Right atrium auricular region (tissue), 2 donors: ENCODE data around the gene TNNT1. TPM values are rescaled to one million over a fixed set of nuclear protein-coding genes. Genes with fewer than 3 reads are reported as not detected.

Experiments
- DNase-seq: peaks from one replicate; pipeline ENCODE4 v3.0.0-alpha.2; 2019; ENCODE audit warnings: low spot score
- H3K27ac ChIP-seq, 2 donors: fragments of 200-600 bp; sonication (generic); 1 replicate in 1 of 2; 2 replicates in 1 of 2; pipeline ENCODE4 v1.5.1; 2016 to 2019
- H3K27me3 ChIP-seq, 2 donors: fragments of 200-600 bp; sonication (generic); one replicate each; pipeline versions ENCODE4 v1.5.1 to v1.6.0; 2017 to 2019
- H3K36me3 ChIP-seq: fragments of 200-600 bp; sonication (generic); one replicate; pipeline ENCODE4 v1.5.1; 2016
- H3K4me1 ChIP-seq, 2 donors: fragments of 200-600 bp; sonication (generic); one replicate each; pipeline versions ENCODE4 v1.5.1 to v1.6.0; 2017 to 2019
- H3K4me3 ChIP-seq, 2 donors: fragments of 200-600 bp; sonication (generic); 1 replicate in 1 of 2; 2 replicates in 1 of 2; pipeline ENCODE4 v1.5.1; 2017 to 2019; ENCODE audit warnings: mild to moderate bottlenecking in 1 of 2, moderate library complexity in 1 of 2
- H3K9me3 ChIP-seq, 2 donors: fragments of 200-600 bp; sonication (generic); one replicate each; pipeline ENCODE4 v1.5.1; 2019
- CTCF ChIP-seq, 2 donors: fragments of 200-600 bp; sonication (generic); IDR thresholded peaks; one replicate each; pipeline ENCODE4 v1.5.1; 2019; ENCODE audit warnings: antibody characterized with exemption in 2 of 2
- microRNA-seq, 2 donors: library from miRNA; unstranded; fragments of <30 nt; microRNA quantifications; one replicate each; pipeline ENCODE4, GENCODE V29; 2016 to 2017; ENCODE audit warnings: borderline number of aligned reads in 2 of 2, borderline replicate concordance in 1 of 2
- total RNA-seq, 2 donors: library from RNA; depleted of rRNA; stranded (reverse); fragments of >200 nt; gene quantifications; one replicate each; pipeline ENCODE4 v1.1.0, GENCODE V29; 2016

Gene TNNT1
- total RNA-seq, 2 donors from 2014 or later, result 6.8 to 46.5 TPM

GRCh38 chr19:55084416-55084815, 64.6 kb downstream of the TNNT1 start:
- no peaks in the 10 kb centered on the region for H3K9me3 ChIP-seq
- H3K4me1 ChIP-seq, result peaks cover 0 to 57% of the 10 kb centered on the region in 2 donors
- no peaks in the 10 kb centered on the region for H3K36me3 ChIP-seq
- DNase-seq, result no peak
- no peak overlapping the region for H3K27ac ChIP-seq
- no peak overlapping the region for H3K4me3 ChIP-seq
- peaks cover 20 to 52% of the 10 kb centered on the region in 2 donors for H3K27me3 ChIP-seq
- no peak for TF ChIP-seq CTCF (IDR thresholded peaks at IDR 0.05)

- H3K4me1 ChIP-seq, result peaks cover 0 to 54% of the 10 kb centered on the region in 2 donors
- TF ChIP-seq CTCF (IDR thresholded peaks at IDR 0.05), result no peak
- H3K4me3 ChIP-seq, result no peak overlapping the region
- H3K9me3 ChIP-seq, result no peaks in the 10 kb centered on the region
- peaks cover 20 to 52% of the 10 kb centered on the region in 2 donors for H3K27me3 ChIP-seq
- no peaks in the 10 kb centered on the region for H3K36me3 ChIP-seq
- DNase-seq, result no peak
- no peak overlapping the region for H3K27ac ChIP-seq
Measured at GRCh38 chr19:55083004-55083850, 65.8 kb downstream of the TNNT1 start.

Small RNAs within 50 kb of the gene (microRNA-seq; reads per million reads assigned to microRNA genes)
- gene MIR7975, result 0 reads per million in 2 donors

Other genes starting within 250 kb of the TNNT1 start
- not detected for gene NCR1, start 243.1 kb downstream of the TNNT1 start, total RNA-seq
- not detected for gene NLRP7, start 201.7 kb downstream of the TNNT1 start, total RNA-seq
- gene NLRP2, start 182.8 kb downstream of the TNNT1 start, total RNA-seq, result under 1 TPM; 0.20 to 0.26 TPM
- gene GP6, start 110.9 kb downstream of the TNNT1 start, total RNA-seq, result under 1 TPM in 1 of 2 donors, not detected in 1; 0.16 TPM
- 10 to 100 TPM; 26.5 to 28.1 TPM for gene RDH13, start 86.1 kb downstream of the TNNT1 start, total RNA-seq
- gene EPS8L1, start 73.3 kb downstream of the TNNT1 start, total RNA-seq, result 10 to 100 TPM in 1 of 2 donors, 1 to 10 TPM in 1; 6.7 to 13.8 TPM
- 100 to 1,000 TPM in 1 of 2 donors, 10 to 100 TPM in 1; 98.9 to 205 TPM for gene PPP1R12C, start 31.6 kb downstream of the TNNT1 start, total RNA-seq
- gene TNNI3, start 8.5 kb upstream of the TNNT1 start, total RNA-seq, result 1,000 to 10,000 TPM; 3,822 to 4,003 TPM
- 1 to 10 TPM in 1 of 2 donors, under 1 TPM in 1; 0.89 to 2.7 TPM for gene DNAAF3, start 17.4 kb upstream of the TNNT1 start, total RNA-seq
- under 1 TPM in 1 of 2 donors, not detected in 1; 0.08 TPM for gene SYT5, start 31.1 kb upstream of the TNNT1 start, total RNA-seq
- 1 to 10 TPM; 1.3 to 7.8 TPM for gene PTPRH, start 60.3 kb upstream of the TNNT1 start, total RNA-seq
- 1 to 10 TPM in 1 of 2 donors, not detected in 1; 1.3 TPM for gene TMEM86B, start 79.6 kb upstream of the TNNT1 start, total RNA-seq
- gene PPP6R1, start 109.8 kb upstream of the TNNT1 start, total RNA-seq, result 10 to 100 TPM; 28.7 to 35.5 TPM
- 10 to 100 TPM; 29.6 to 35.8 TPM for gene HSPBP1, start 130.9 kb upstream of the TNNT1 start, total RNA-seq
- 10 to 100 TPM in 1 of 2 donors, 1 to 10 TPM in 1; 5.6 to 15.6 TPM for gene BRSK1, start 134.8 kb upstream of the TNNT1 start, total RNA-seq
- 1 to 10 TPM in 1 of 2 donors, not detected in 1; 3.3 TPM for gene TMEM150B, start 176.1 kb upstream of the TNNT1 start, total RNA-seq
- 1 to 10 TPM; 2.4 to 3.3 TPM for gene KMT5C, start 190.7 kb upstream of the TNNT1 start, total RNA-seq
- gene COX6B2, start 205.5 kb upstream of the TNNT1 start, total RNA-seq, result not detected
- not detected for gene GARIN5B, start 214.1 kb upstream of the TNNT1 start, total RNA-seq
- gene IL11, start 221.3 kb upstream of the TNNT1 start, total RNA-seq, result under 1 TPM in 1 of 2 donors, not detected in 1; 0.16 TPM
- not detected for gene TMEM190, start 227.6 kb upstream of the TNNT1 start, total RNA-seq
- gene TMEM238, start 235.1 kb upstream of the TNNT1 start, total RNA-seq, result 1 to 10 TPM in 1 of 2 donors, not detected in 1; 1.2 TPM
- 100 to 1,000 TPM; 175 to 319 TPM for gene RPL28, start 236.7 kb upstream of the TNNT1 start, total RNA-seq